Naive thymus-derived CD4-positive, alpha-beta T cell (primary cell): ENCODE data around the gene NCKAP5L. TPM values are rescaled to one million over a fixed set of nuclear protein-coding genes. Genes with fewer than 3 reads are reported as not detected.
"Not testable (repeated sequence)": the region's sequence is repeated elsewhere in the genome, so short reads cannot be mapped to it uniquely, and the experiment has no call there.

Experiments
- ATAC-seq: fragments of 150-1000 bp; cut with Tn5 transposase; 2 replicates; pipeline ENCODE4 v1.10.0; 2021; ENCODE audit warnings: mild to moderate bottlenecking, moderate library complexity
- CTCF ChIA-PET: fragments of 350-600 bp; sonication (Branson Sonifier 250); formaldehyde crosslinking; loops from one replicate; lab custom pipeline; 2021; ENCODE audit warnings: antibody characterized with exemption; lab: Charles Lee
- POLR2A ChIA-PET: fragments of 350-600 bp; sonication (Branson Sonifier 250); formaldehyde crosslinking; loops from one replicate; lab custom pipeline; 2021; ENCODE audit warnings: antibody characterized with exemption, inconsistent platforms; lab: Charles Lee
- DNase-seq, 9 donors: peaks; one replicate each; pipeline versions ENCODE4 v3.0.0 to v3.0.0-alpha.2; 2020 to 2022; ENCODE audit warnings: mixed read lengths in 1 of 9
- H3K27ac ChIP-seq: one replicate; pipeline ENCODE4 v1.7.0; 2013; ENCODE audit warnings: mild to moderate bottlenecking, low read depth, low read length, moderate library complexity
- H3K27me3 ChIP-seq, 2 donors: one replicate each; pipeline ENCODE4 v1.7.0; 2013; ENCODE audit warnings: low read length in 2 of 2, mild to moderate bottlenecking in 2 of 2, moderate library complexity in 2 of 2; ENCODE audit not compliant: control insufficient read depth in 2 of 2, insufficient read depth in 2 of 2
- H3K36me3 ChIP-seq, 3 experiments: 1 replicate in 2 of 3; 2 replicates in 1 of 3; pipeline ENCODE4 v1.7.0; 2013; ENCODE audit warnings: low read length in 3 of 3, mild to moderate bottlenecking in 3 of 3, moderate library complexity in 1 of 3; ENCODE audit not compliant: insufficient read depth in 3 of 3, control insufficient read depth in 2 of 3
- H3K4me1 ChIP-seq, 2 donors: one replicate each; pipeline ENCODE4 v1.7.0; 2013; ENCODE audit warnings: low read length in 2 of 2, mild to moderate bottlenecking in 2 of 2, moderate library complexity in 1 of 2; ENCODE audit not compliant: control insufficient read depth in 2 of 2, insufficient read depth in 2 of 2
- H3K4me3 ChIP-seq: 2 replicates; pipeline ENCODE4 v1.7.0; 2013; ENCODE audit warnings: mild to moderate bottlenecking, low read length
- H3K9me3 ChIP-seq, 3 experiments: 1 replicate in 2 of 3; 2 replicates in 1 of 3; pipeline ENCODE4 v1.7.0; 2013; ENCODE audit warnings: low read length in 3 of 3; ENCODE audit not compliant: control insufficient read depth in 2 of 3
- H3K27ac Mint-ChIP-seq, 9 donors: one replicate each; pipeline ENCODE4 v1.8.0; 2020 to 2022; ENCODE audit warnings: mixed read lengths in 9 of 9, mild to moderate bottlenecking in 8 of 9, moderate library complexity in 5 of 9, inconsistent platforms in 2 of 9
- H3K27me3 Mint-ChIP-seq, 5 donors: one replicate each; pipeline ENCODE4 v1.8.0; 2021 to 2022; ENCODE audit warnings: mixed read lengths in 5 of 5, mild to moderate bottlenecking in 1 of 5
- H3K36me3 Mint-ChIP-seq, 5 donors: one replicate each; pipeline ENCODE4 v1.8.0; 2020 to 2022; ENCODE audit warnings: mixed read lengths in 5 of 5, mild to moderate bottlenecking in 3 of 5, inconsistent platforms in 1 of 5
- H3K4me1 Mint-ChIP-seq, 7 donors: one replicate each; pipeline ENCODE4 v1.8.0; 2020 to 2022; ENCODE audit warnings: mixed read lengths in 7 of 7, mild to moderate bottlenecking in 3 of 7, inconsistent platforms in 1 of 7
- H3K4me3 Mint-ChIP-seq, 10 donors: one replicate each; pipeline ENCODE4 v1.8.0; 2020 to 2022; ENCODE audit warnings: mild to moderate bottlenecking in 10 of 10, mixed read lengths in 10 of 10, moderate library complexity in 6 of 10, inconsistent platforms in 2 of 10
- H3K9me3 Mint-ChIP-seq, 11 donors: one replicate each; pipeline ENCODE4 v1.8.0; 2020 to 2022; ENCODE audit warnings: mixed read lengths in 11 of 11, mild to moderate bottlenecking in 4 of 11, inconsistent platforms in 1 of 11, moderate library complexity in 1 of 11
- intact Hi-C, 2 donors: fragments of 100-400 bp; cut with micrococcal nuclease; formaldehyde crosslinking; loops; one replicate each; pipeline ENCODE4 v1.15.1; 2023
- polyA plus RNA-seq, 2 donors: library from polyadenylated mRNA; unstranded; fragments of 300-500 nt; fragmentation: Illumina TruSeq; gene quantifications; one replicate each; pipeline ENCODE4 v1.2.3, GENCODE V29; 2021
- total RNA-seq, 6 experiments: library from RNA in 5 of 6; stranded (reverse) in 5 of 6; gene quantifications; 1 replicate in 5 of 6; 2 replicates in 1 of 6; pipeline ENCODE4 v1.2.3 and lab custom pipeline; 2021 to 2026

The NCKAP5L gene
- total and polyA plus RNA-seq, 7 experiments from 2014 or later: 1.8 to 27.5 (median 11.0) TPM

DNA sequence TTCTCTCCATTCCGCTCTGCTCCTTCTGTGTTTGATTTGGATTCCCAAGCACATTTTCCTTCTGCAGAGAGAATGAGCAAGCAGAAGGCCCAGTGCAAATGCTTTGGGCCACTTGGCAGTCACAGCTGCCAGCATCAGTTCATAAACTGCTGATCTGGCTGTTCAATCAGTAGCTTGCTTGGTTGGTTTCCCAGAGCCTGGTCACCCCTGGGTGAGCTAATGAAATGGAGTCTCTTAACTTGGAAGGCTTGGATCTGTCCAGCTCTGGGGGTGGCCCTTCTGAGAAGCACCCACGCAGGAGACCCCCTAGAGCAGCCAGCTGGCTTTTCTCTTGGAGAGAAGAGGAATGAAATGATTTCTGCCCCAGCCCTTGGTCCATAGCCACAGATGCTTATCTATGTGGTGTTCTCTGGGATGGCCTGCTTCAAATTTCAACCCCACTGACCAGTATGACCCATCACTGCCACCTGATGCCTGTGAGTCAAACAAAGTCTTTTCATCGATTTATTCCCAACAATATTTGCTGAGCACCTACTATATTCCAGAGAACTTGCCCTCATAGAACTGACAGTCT, 45.2 kb upstream of the NCKAP5L start:
- POLR2A ChIA-PET: no interaction called here
- intact Hi-C loops: no loop called here
- Mint-ChIP-seq H3K27me3 (peaks cover 0 to 3% (median 0%) of the 10 kb centered on the region in 5 donors), H3K27ac (no peak overlapping the region), H3K36me3 (no peaks in the 10 kb centered on the region), H3K4me3 (no peak overlapping the region), H3K4me1 (peaks cover 0 to 4% (median 0%) of the 10 kb centered on the region in 7 donors), H3K9me3 (peaks cover 0 to 10% (median 0%) of the 10 kb centered on the region in 11 donors)
- Histone ChIP-seq H3K27ac (no peak overlapping the region), H3K4me3 (no peak overlapping the region), H3K4me1 (no peaks in the 10 kb centered on the region), H3K9me3 (no peaks in the 10 kb centered on the region), H3K27me3 (no peaks in the 10 kb centered on the region), H3K36me3 (no peaks in the 10 kb centered on the region)
- no peak for DNase-seq
- ATAC-seq: no peak
- CTCF ChIA-PET: interaction anchor here (0.6 kb wide), 1 partner anchor 315 kb away, joined by 3 read pairs; no protein-coding TSS in a partner anchor

GRCh38 chr12:49872781-49873181, 44.6 kb upstream of the NCKAP5L start:
- Histone ChIP-seq H3K27me3 (no peaks in the 10 kb centered on the region), H3K4me1 (no peaks in the 10 kb centered on the region), H3K27ac (no peak overlapping the region), H3K36me3 (no peaks in the 10 kb centered on the region), H3K9me3 (no peaks in the 10 kb centered on the region), H3K4me3 (no peak overlapping the region)
- no peak for ATAC-seq
- H3K27ac Mint-ChIP-seq: no peak overlapping the region
- peaks cover 0 to 3% (median 0%) of the 10 kb centered on the region in 5 donors for H3K27me3 Mint-ChIP-seq
- peaks cover 0 to 4% (median 0%) of the 10 kb centered on the region in 11 donors for H3K9me3 Mint-ChIP-seq
- no peak overlapping the region for H3K4me3 Mint-ChIP-seq
- CTCF ChIA-PET: no interaction called here
- intact Hi-C loops: no loop called here
- POLR2A ChIA-PET: no interaction called here
- H3K36me3 Mint-ChIP-seq: no peaks in the 10 kb centered on the region
- peaks cover 0 to 3% (median 0%) of the 10 kb centered on the region in 7 donors for H3K4me1 Mint-ChIP-seq
- DNase-seq: no peak

GRCh38 chr12:49872381-49872780, 44.2 kb upstream of the NCKAP5L start:
- no peak overlapping the region for H3K27ac ChIP-seq
- no peaks in the 10 kb centered on the region for H3K36me3 ChIP-seq
- no peak overlapping the region for H3K4me3 ChIP-seq
- H3K27me3 ChIP-seq: no peaks in the 10 kb centered on the region
- Mint-ChIP-seq H3K4me3 (no peak overlapping the region), H3K9me3 (no peaks in the 10 kb centered on the region), H3K27me3 (peaks cover 0 to 3% (median 0%) of the 10 kb centered on the region in 5 donors), H3K36me3 (no peaks in the 10 kb centered on the region), H3K4me1 (peaks cover 0 to 4% (median 0%) of the 10 kb centered on the region in 7 donors), H3K27ac (peak overlapping the region in 1 of 9 donors; percentile 40)
- intact Hi-C loops: no loop called here
- POLR2A ChIA-PET: no interaction called here
- no peaks in the 10 kb centered on the region for H3K4me1 ChIP-seq
- no peaks in the 10 kb centered on the region for H3K9me3 ChIP-seq
- DNase-seq (no peak), ATAC-seq (no peak)
- CTCF ChIA-PET: no interaction called here

DNA sequence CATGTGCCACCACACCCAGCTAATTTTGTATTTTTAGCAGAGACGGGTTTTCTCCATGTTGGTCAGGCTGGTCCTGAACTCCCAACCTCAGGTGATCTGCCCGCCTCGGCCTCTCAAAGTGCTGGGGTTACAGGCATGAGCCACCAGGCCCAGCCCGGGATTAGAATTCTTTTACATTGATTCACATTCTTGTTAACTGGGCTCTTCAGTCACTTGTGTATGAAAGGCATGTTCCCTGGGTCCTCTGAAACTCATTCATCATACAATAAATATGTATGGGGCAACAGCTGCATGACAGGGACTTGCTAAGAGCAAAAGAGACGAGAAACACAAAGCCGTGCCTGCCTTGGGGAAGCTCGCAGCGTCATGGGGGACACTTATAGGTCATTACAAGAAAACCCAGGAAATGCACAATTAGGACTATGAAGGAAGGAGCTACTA, 43.6 kb upstream of the NCKAP5L start:
- H3K27me3 Mint-ChIP-seq, DNase-seq, H3K27me3 ChIP-seq, H3K27ac ChIP-seq, CTCF ChIA-PET, H3K4me3 Mint-ChIP-seq, H3K36me3 Mint-ChIP-seq, H3K9me3 Mint-ChIP-seq, H3K9me3 ChIP-seq, POLR2A ChIA-PET, H3K4me1 ChIP-seq, H3K36me3 ChIP-seq, intact Hi-C loops, H3K4me3 ChIP-seq, H3K4me1 Mint-ChIP-seq, ATAC-seq: not testable (repeated sequence)
- H3K27ac Mint-ChIP-seq: peak overlapping the region in 2 of 9 donors; percentile 40 to 48

- H3K36me3 ChIP-seq: no peaks in the 10 kb centered on the region
- no peak overlapping the region for H3K4me3 ChIP-seq
- no peaks in the 10 kb centered on the region for H3K27me3 ChIP-seq
- intact Hi-C loops: no loop called here
- H3K36me3 Mint-ChIP-seq: no peaks in the 10 kb centered on the region
- CTCF ChIA-PET: interaction anchor here (0.8 kb wide), 1 partner anchor 10 kb away, joined by 3 read pairs; no protein-coding TSS in a partner anchor
- H3K27ac Mint-ChIP-seq: no peak overlapping the region
- no peak overlapping the region for H3K4me3 Mint-ChIP-seq
- H3K4me1 Mint-ChIP-seq: peaks cover 0 to 6% (median 0%) of the 10 kb centered on the region in 7 donors
- no peaks in the 10 kb centered on the region for H3K9me3 Mint-ChIP-seq
- no peaks in the 10 kb centered on the region for H3K4me1 ChIP-seq
- ATAC-seq (no peak), DNase-seq (no peak)
- no peaks in the 10 kb centered on the region for H3K9me3 ChIP-seq
- POLR2A ChIA-PET: no interaction called here
- H3K27ac ChIP-seq: no peak overlapping the region
- H3K27me3 Mint-ChIP-seq: peaks cover 0 to 3% (median 0%) of the 10 kb centered on the region in 5 donors
Observed at GRCh38 chr12:49871263-49871561, 43.0 kb upstream of the NCKAP5L start.

DNA sequence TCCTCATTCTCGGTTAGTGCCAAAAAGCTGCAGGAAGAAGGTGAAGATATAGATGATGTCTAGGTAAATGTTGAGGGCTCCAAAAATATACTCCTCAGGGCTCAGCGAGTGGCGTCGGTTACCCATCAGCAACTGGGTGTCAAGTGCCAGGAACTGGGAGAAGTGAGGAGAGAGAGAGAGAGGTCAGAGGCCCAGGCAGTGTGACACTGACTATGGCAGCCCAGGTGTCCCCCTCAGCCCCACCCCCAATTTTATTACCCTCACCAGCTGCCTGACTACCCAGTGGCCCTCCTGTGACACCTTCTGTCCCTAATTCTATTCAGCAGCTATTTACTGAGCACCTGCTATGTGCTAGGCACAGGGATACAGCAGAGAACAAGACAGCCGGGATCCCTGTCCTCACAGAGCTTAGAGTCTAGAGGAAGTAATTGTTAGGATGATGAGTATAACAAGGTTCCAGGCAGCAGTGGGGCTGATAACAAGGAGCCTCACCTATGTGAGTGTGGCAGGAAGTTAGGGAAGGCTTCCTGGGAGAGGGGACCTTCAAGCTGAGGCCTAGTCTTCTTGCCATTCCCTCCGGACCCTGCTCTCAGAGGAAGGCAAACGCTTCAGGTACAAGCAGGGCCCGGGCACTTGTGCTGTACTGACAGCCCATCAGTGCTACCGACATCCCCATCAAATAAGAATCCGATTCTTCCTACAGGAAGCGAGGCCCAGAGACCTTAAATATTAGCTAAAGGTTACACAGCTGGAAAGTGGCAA, 42.5 kb upstream of the NCKAP5L start:
- CTCF ChIA-PET: interaction anchor here (0.6 to 0.8 kb wide), 2 partner anchors 11 to 649 kb away, joined by 3 read pairs; no protein-coding TSS in a partner anchor
- Histone ChIP-seq H3K4me1 (no peaks in the 10 kb centered on the region), H3K36me3 (no peaks in the 10 kb centered on the region), H3K27me3 (no peaks in the 10 kb centered on the region), H3K27ac (no peak overlapping the region), H3K4me3 (no peak overlapping the region), H3K9me3 (no peaks in the 10 kb centered on the region)
- H3K36me3 Mint-ChIP-seq: no peaks in the 10 kb centered on the region
- H3K27me3 Mint-ChIP-seq: peaks cover 0 to 4% (median 0%) of the 10 kb centered on the region in 5 donors
- POLR2A ChIA-PET: no interaction called here
- H3K9me3 Mint-ChIP-seq: no peaks in the 10 kb centered on the region
- no peak overlapping the region for H3K27ac Mint-ChIP-seq
- intact Hi-C loops: no loop called here
- ATAC-seq: no peak
- no peak for DNase-seq
- peaks cover 0 to 6% (median 0%) of the 10 kb centered on the region in 7 donors for H3K4me1 Mint-ChIP-seq
- H3K4me3 Mint-ChIP-seq: no peak overlapping the region
